Gastroesophageal sphincter (tissue), 4 donors: ENCODE measurements around the gene CPNE4. TPM values are rescaled to one million over a fixed set of nuclear protein-coding genes. Genes with fewer than 3 reads are reported as not detected.

ENCODE experiments used
- ATAC-seq: fragments of 150-250 bp; one replicate; pipeline ENCODE4 v1.9.1; 2016; ENCODE audit warnings: mild to moderate bottlenecking, moderate library complexity
- H3K27ac ChIP-seq, 4 donors: fragments of 200-600 bp; sonication (generic) in 3 of 4; 1 replicate in 3 of 4; 2 replicates in 1 of 4; pipeline ENCODE4 v1.5.1; 2016 to 2019
- H3K27me3 ChIP-seq: fragments of 200-600 bp; sonication (generic); one replicate; pipeline ENCODE4 v1.5.1; 2019
- H3K36me3 ChIP-seq, 2 donors: fragments of 200-600 bp; sonication (generic); one replicate each; pipeline ENCODE4 v1.5.1; 2019; ENCODE audit warnings: control low read depth in 1 of 2
- H3K4me1 ChIP-seq, 3 donors: fragments of 200-600 bp; sonication (generic); 1 replicate in 2 of 3; 2 replicates in 1 of 3; pipeline ENCODE4 v1.5.1; 2016 to 2019; ENCODE audit warnings: control low read depth in 2 of 3
- H3K4me3 ChIP-seq, 2 donors: fragments of 200-600 bp; sonication (generic); one replicate each; pipeline ENCODE4 v1.5.1; 2019; ENCODE audit warnings: mild to moderate bottlenecking in 1 of 2, moderate library complexity in 1 of 2
- H3K9me3 ChIP-seq, 3 donors: fragments of 200-600 bp; sonication (generic); one replicate each; pipeline ENCODE4 v1.5.1; 2017 to 2019; ENCODE audit warnings: control low read depth in 2 of 3
- CTCF ChIP-seq, 4 experiments: fragments of 200-600 bp in 2 of 4; fragments of 450-650 bp in 2 of 4; sonication (generic) in 1 of 4; IDR thresholded peaks; one replicate each; pipeline ENCODE4 v1.5.1; 2017 to 2019; ENCODE audit warnings: antibody characterized with exemption in 4 of 4, mild to moderate bottlenecking in 2 of 4, moderate library complexity in 2 of 4
- EP300 ChIP-seq: sonication (generic); formaldehyde crosslinking; IDR thresholded peaks from one replicate; pipeline ENCODE4 v1.6.1; 2017; ENCODE audit warnings: antibody characterized with exemption, mild to moderate bottlenecking
- POLR2A ChIP-seq, 2 donors: fragments of 450-650 bp; IDR thresholded peaks; one replicate each; pipeline ENCODE4 v1.6.1; 2017; ENCODE audit warnings: antibody characterized with exemption in 2 of 2, mild to moderate bottlenecking in 2 of 2, moderate library complexity in 1 of 2
- POLR2AphosphoS5 ChIP-seq: sonication (generic); formaldehyde crosslinking; IDR thresholded peaks from one replicate; pipeline ENCODE4 v1.6.1; 2017; ENCODE audit warnings: antibody characterized with exemption
- WGBS, 2 donors: methylation state at CpG; one replicate each; pipeline ENCODE4 v1.1.5; 2018; ENCODE audit warnings: low coverage in 1 of 2; 5-methylcytosine and 5-hydroxymethylcytosine counted together
- total RNA-seq, 4 donors: library from RNA; depleted of rRNA; stranded (reverse); fragments of >200 nt; gene quantifications; one replicate each; pipeline ENCODE4 v1.1.0, GENCODE V29; 2016

CPNE4 gene
- total RNA-seq, 4 donors from 2014 or later = not detected

- H3K36me3 ChIP-seq = no peaks in the 10 kb centered on the region
- ATAC-seq = no peak
- no peak overlapping the region for H3K4me3 ChIP-seq
- no peak for TF ChIP-seq EP300
- no peak for TF ChIP-seq POLR2AphosphoS5
- no peak for TF ChIP-seq POLR2A (IDR thresholded peaks at IDR 0.05)
- TF ChIP-seq CTCF (IDR thresholded peaks at IDR 0.05) = no peak
- no peaks in the 10 kb centered on the region for H3K27me3 ChIP-seq
- WGBS, 2 donors = 100% methylated on average over 1 of the region's 3 CpGs; no CpG with 5 or more reads in 1 of the 2 donors
- H3K27ac ChIP-seq = no peak overlapping the region
- no peaks in the 10 kb centered on the region for H3K4me1 ChIP-seq
- no peaks in the 10 kb centered on the region for H3K9me3 ChIP-seq
Measured at GRCh38 chr3:131850223-131850622, 184.6 kb downstream of the CPNE4 start.

GRCh38 chr3:131849616-131850015 lies 185.2 kb downstream of the CPNE4 start:
- no peaks in the 10 kb centered on the region for H3K9me3 ChIP-seq
- no peak for TF ChIP-seq CTCF (IDR thresholded peaks at IDR 0.05)
- TF ChIP-seq POLR2A (IDR thresholded peaks at IDR 0.05) = no peak
- TF ChIP-seq POLR2AphosphoS5 = no peak
- no peak for TF ChIP-seq EP300
- no peak for ATAC-seq
- H3K4me3 ChIP-seq = no peak overlapping the region
- H3K36me3 ChIP-seq = no peaks in the 10 kb centered on the region
- no peaks in the 10 kb centered on the region for H3K27me3 ChIP-seq
- WGBS, 2 donors = 80% methylated on average over 1 of the region's 2 CpGs; no CpG with 5 or more reads in 1 of the 2 donors
- H3K4me1 ChIP-seq = no peaks in the 10 kb centered on the region
- no peak overlapping the region for H3K27ac ChIP-seq

GRCh38 chr3:131847966-131848510 lies 186.8 kb downstream of the CPNE4 start:
- TF ChIP-seq CTCF (IDR thresholded peaks at IDR 0.05) = no peak
- no peak for TF ChIP-seq POLR2AphosphoS5
- no peak for TF ChIP-seq EP300
- no peak for TF ChIP-seq POLR2A (IDR thresholded peaks at IDR 0.05)
- Histone ChIP-seq H3K9me3 (no peaks in the 10 kb centered on the region), H3K4me3 (no peak overlapping the region), H3K4me1 (no peaks in the 10 kb centered on the region), H3K27ac (no peak overlapping the region), H3K36me3 (no peaks in the 10 kb centered on the region), H3K27me3 (no peaks in the 10 kb centered on the region)
- WGBS, 2 donors = 47 to 71% methylated on average over 1 of the region's 1 CpG
- no peak for ATAC-seq

GRCh38 chr3:131846296-131846924 lies 188.4 kb downstream of the CPNE4 start:
- Histone ChIP-seq H3K36me3 (no peaks in the 10 kb centered on the region), H3K9me3 (no peaks in the 10 kb centered on the region), H3K4me1 (no peaks in the 10 kb centered on the region), H3K4me3 (no peak overlapping the region), H3K27me3 (no peaks in the 10 kb centered on the region), H3K27ac (no peak overlapping the region)
- no peak for ATAC-seq
- TF ChIP-seq CTCF (IDR thresholded peaks at IDR 0.05) (no peak), POLR2A (IDR thresholded peaks at IDR 0.05) (no peak), EP300 (no peak), POLR2AphosphoS5 (no peak)
- 24 to 86% methylated on average over 3 of the region's 3 CpGs for WGBS, 2 donors

- ATAC-seq = no peak
Measured at GRCh38 chr3:131843174-131843573, 191.6 kb downstream of the CPNE4 start.

More at GRCh38 chr3:131843174-131843573, 191.6 kb downstream of the CPNE4 start:
- Histone ChIP-seq H3K4me1 (no peaks in the 10 kb centered on the region), H3K9me3 (no peaks in the 10 kb centered on the region), H3K36me3 (no peaks in the 10 kb centered on the region), H3K27ac (no peak overlapping the region), H3K27me3 (no peaks in the 10 kb centered on the region), H3K4me3 (no peak overlapping the region)
- 53 to 66% methylated on average over 9 of the region's 9 CpGs for WGBS, 2 donors
- TF ChIP-seq POLR2AphosphoS5 (no peak), EP300 (no peak), POLR2A (IDR thresholded peaks at IDR 0.05) (no peak), CTCF (IDR thresholded peaks at IDR 0.05) (no peak)
